ENCODE measurements around the gene RNASE8. TPM values are rescaled to one million over a fixed set of nuclear protein-coding genes. Genes with fewer than 3 reads are reported as not detected.
"Not testable (repeated sequence)": the region's sequence is repeated elsewhere in the genome, so short reads cannot be mapped to it uniquely, and the experiment has no call there.

Gene RNASE8
- total RNA-seq, 2 donors from 2014 or later = not detected

GRCh38 chr14:21040370-21040925 lies 17.2 kb upstream of the RNASE8 start:
- H3K27me3 ChIP-seq (ENCODE audit: control insufficient read depth, insufficient read depth, low read length, poor library complexity, severe bottlenecking) = peaks cover 8% of the 10 kb centered on the region
- no peak for DNase-seq
- H3K4me3 ChIP-seq (ENCODE audit: low read length) = no peak overlapping the region
- Mint-ChIP-seq H3K36me3 (ENCODE audit: low read depth) (no peaks in the 10 kb centered on the region), H3K27ac (no peak overlapping the region), H3K4me1 (peaks cover 27% of the 10 kb centered on the region), H3K9me3 (no peaks in the 10 kb centered on the region), H3K4me3 (no peak overlapping the region), H3K27me3 (ENCODE audit: insufficient read depth) (peaks cover 27% of the 10 kb centered on the region)
- no peak for TF ChIP-seq CTCF (conservative IDR thresholded peaks at IDR 0.05)
- H3K4me1 ChIP-seq (ENCODE audit: control insufficient read depth, insufficient read depth, low read length) = peaks cover 4% of the 10 kb centered on the region
- H3K27ac ChIP-seq (ENCODE audit: low read depth, low read length) = no peak overlapping the region
- WGBS, 2 experiments (ENCODE audit: insufficient coverage in 1 of 2, insufficient read length in 1 of 2) = 79% methylated on average over 7 to 8 of the region's 8 CpGs
- H3K9me3 ChIP-seq (ENCODE audit: control insufficient read depth, low read length) = no peaks in the 10 kb centered on the region
- H3K9ac ChIP-seq (ENCODE audit: extremely low read depth, low read length, poor library complexity, severe bottlenecking) = no peak overlapping the region
- H3K36me3 ChIP-seq (ENCODE audit: control insufficient read depth, insufficient read depth, low read length) = no peaks in the 10 kb centered on the region

- H3K27ac Mint-ChIP-seq; H3K4me3 Mint-ChIP-seq; H3K36me3 ChIP-seq (ENCODE audit: control insufficient read depth, insufficient read depth, low read length); H3K36me3 Mint-ChIP-seq (ENCODE audit: low read depth); H3K27ac ChIP-seq (ENCODE audit: low read depth, low read length); H3K4me1 ChIP-seq (ENCODE audit: control insufficient read depth, insufficient read depth, low read length); H3K9me3 Mint-ChIP-seq; H3K9me3 ChIP-seq (ENCODE audit: control insufficient read depth, low read length); H3K4me3 ChIP-seq (ENCODE audit: low read length); H3K27me3 ChIP-seq (ENCODE audit: control insufficient read depth, insufficient read depth, low read length, poor library complexity, severe bottlenecking); DNase-seq; H3K9ac ChIP-seq (ENCODE audit: extremely low read depth, low read length, poor library complexity, severe bottlenecking): not testable (repeated sequence)
- H3K27me3 Mint-ChIP-seq (ENCODE audit: insufficient read depth) = peaks cover 27% of the 10 kb centered on the region
- peaks cover 27% of the 10 kb centered on the region for H3K4me1 Mint-ChIP-seq
- 91 to 93% methylated on average over 3 of the region's 3 CpGs for WGBS, 2 experiments (ENCODE audit: insufficient coverage in 1 of 2, insufficient read length in 1 of 2)
Measured at GRCh38 chr14:21040941-21041340, 16.7 kb upstream of the RNASE8 start.

GRCh38 chr14:21041676-21042433 lies 15.8 kb upstream of the RNASE8 start, which contains the start of gene RNASE7:
Gene RNASE7, plus strand, starts transcription at chr14:21042362. Its CDS starts 631 bp downstream, at chr14:21042993.
- no peaks in the 10 kb centered on the region for H3K36me3 ChIP-seq (ENCODE audit: control insufficient read depth, insufficient read depth, low read length)
- no peak within 1 kb of the TSS for H3K4me3 ChIP-seq (ENCODE audit: low read length)
- WGBS, 2 experiments (ENCODE audit: insufficient coverage in 1 of 2, insufficient read length in 1 of 2) = 91 to 93% methylated on average over 4 to 11 of the region's 11 CpGs
- DNase-seq = no peak
- Mint-ChIP-seq H3K4me3 (no peak within 1 kb of the TSS), H3K9me3 (no peaks in the 10 kb centered on the region), H3K4me1 (peaks cover 27% of the 10 kb centered on the region), H3K27me3 (ENCODE audit: insufficient read depth) (peaks cover 23% of the 10 kb centered on the region), H3K27ac (no peak within 1 kb of the TSS), H3K36me3 (ENCODE audit: low read depth) (no peaks in the 10 kb centered on the region)
- H3K27me3 ChIP-seq (ENCODE audit: control insufficient read depth, insufficient read depth, low read length, poor library complexity, severe bottlenecking) = peaks cover 8% of the 10 kb centered on the region
- H3K4me1 ChIP-seq (ENCODE audit: control insufficient read depth, insufficient read depth, low read length) = peaks cover 4% of the 10 kb centered on the region
- no peak within 1 kb of the TSS for H3K9ac ChIP-seq (ENCODE audit: extremely low read depth, low read length, poor library complexity, severe bottlenecking)
- TF ChIP-seq CTCF (conservative IDR thresholded peaks at IDR 0.05) = no peak
- no peak within 1 kb of the TSS for H3K27ac ChIP-seq (ENCODE audit: low read depth, low read length)
- no peaks in the 10 kb centered on the region for H3K9me3 ChIP-seq (ENCODE audit: control insufficient read depth, low read length)

Data from endodermal cell (in vitro differentiated cells).